Measurements from ENCODE around the gene MSL2. TPM values are rescaled to one million over a fixed set of nuclear protein-coding genes. Genes with fewer than 3 reads are reported as not detected.
"Not testable (repeated sequence)": the region's sequence is repeated elsewhere in the genome, so short reads cannot be mapped to it uniquely, and the experiment has no call there.

Gene MSL2
- total and polyA plus RNA-seq, 3 donors from 2014 or later = 33.9 to 56.9 (median 48.7) TPM

DNA sequence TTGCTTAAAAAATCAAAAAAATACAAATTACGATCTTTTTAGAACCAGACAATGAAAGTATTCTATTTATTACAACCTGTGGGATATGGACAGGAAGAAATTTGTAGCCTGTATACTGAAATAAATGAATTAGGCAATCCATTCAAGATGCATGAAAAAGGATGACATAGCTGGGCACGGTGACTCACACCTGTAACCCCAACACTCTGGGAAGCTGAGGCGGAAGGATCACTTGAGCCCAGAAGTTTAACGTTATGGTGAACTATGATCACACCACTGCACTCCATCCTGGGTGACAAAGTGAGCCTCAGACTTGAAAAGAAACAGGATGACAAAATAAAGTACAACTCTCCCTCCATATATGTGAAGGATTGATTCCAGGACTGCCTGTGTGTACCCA, 74.1 kb downstream of the MSL2 start:
- WGBS, 2 donors = 95 to 97% methylated on average over 4 of the region's 4 CpGs
- intact Hi-C loops (cut with DNase I; ENCODE audit: low total_unique reads) = no loop called here

DNA sequence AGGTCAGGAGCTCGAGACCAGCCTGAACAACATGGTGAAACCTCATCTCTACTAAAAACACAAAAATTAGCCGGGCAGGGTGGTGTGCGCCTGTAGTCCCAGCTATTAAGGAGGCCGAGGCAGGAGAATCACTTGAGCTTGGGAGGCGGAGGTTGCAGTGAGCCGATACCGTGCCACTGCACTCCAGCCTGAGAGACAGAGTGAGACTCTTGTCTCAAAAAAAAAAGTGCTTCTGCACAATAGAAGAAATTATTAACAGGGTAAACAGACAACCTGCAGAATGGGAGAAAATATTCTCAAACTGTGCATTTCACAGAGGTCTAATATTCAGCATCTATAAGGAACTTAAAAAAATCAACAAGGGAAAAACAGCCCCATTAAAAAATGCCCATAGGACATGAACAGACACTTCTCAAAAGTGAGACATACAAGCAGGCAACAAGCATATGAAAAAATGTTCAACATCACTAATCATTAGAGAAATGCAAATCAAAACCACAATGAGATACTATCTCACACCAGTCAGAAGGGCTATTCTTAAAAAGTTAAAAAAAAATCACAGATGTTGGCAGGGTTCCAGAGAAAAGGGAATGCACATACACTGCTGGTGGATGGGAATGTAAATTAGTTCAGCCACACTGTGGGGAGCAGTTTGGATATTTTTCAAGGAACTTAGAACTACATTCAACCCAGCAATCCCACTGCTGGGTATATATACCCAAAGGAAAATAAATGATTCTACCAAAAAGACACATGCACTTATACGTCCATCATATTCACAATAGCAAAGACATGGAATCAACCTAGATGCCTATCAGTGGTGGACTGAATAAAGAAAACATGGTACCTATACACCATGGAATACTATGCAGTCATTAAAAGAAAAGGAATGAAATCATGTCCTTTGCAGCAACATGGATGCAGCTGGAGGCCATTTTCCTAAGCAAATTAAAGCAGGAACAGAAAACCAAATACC, 75.5 kb downstream of the MSL2 start:
- H3K4me3 ChIP-seq = no peak overlapping the region
- intact Hi-C loops (cut with DNase I; ENCODE audit: low total_unique reads) = no loop called here
- DNase-seq = no peak
- WGBS, 2 donors = 91 to 94% methylated on average over 8 of the region's 8 CpGs
- no peaks in the 10 kb centered on the region for H3K4me1 ChIP-seq
- no peak for TF ChIP-seq POLR2A (IDR thresholded peaks at IDR 0.05)
- no peaks in the 10 kb centered on the region for H3K27me3 ChIP-seq
- H3K27ac ChIP-seq = no peak overlapping the region
- no peaks in the 10 kb centered on the region for H3K36me3 ChIP-seq (ENCODE audit: low read depth, missing control alignments)
- no peaks in the 10 kb centered on the region for H3K9me3 ChIP-seq

More for the DNA sequence above, 74.1 kb downstream of the MSL2 start:
- no peak for TF ChIP-seq POLR2A (IDR thresholded peaks at IDR 0.05)
- TF ChIP-seq, protein P1, sequence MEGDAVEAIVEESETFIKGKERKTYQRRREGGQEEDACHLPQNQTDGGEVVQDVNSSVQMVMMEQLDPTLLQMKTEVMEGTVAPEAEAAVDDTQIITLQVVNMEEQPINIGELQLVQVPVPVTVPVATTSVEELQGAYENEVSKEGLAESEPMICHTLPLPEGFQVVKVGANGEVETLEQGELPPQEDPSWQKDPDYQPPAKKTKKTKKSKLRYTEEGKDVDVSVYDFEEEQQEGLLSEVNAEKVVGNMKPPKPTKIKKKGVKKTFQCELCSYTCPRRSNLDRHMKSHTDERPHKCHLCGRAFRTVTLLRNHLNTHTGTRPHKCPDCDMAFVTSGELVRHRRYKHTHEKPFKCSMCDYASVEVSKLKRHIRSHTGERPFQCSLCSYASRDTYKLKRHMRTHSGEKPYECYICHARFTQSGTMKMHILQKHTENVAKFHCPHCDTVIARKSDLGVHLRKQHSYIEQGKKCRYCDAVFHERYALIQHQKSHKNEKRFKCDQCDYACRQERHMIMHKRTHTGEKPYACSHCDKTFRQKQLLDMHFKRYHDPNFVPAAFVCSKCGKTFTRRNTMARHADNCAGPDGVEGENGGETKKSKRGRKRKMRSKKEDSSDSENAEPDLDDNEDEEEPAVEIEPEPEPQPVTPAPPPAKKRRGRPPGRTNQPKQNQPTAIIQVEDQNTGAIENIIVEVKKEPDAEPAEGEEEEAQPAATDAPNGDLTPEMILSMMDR (IDR thresholded peaks at IDR 0.05) = no peak
- H3K27ac ChIP-seq = no peak overlapping the region
- H3K4me3 ChIP-seq = no peak overlapping the region
- no peaks in the 10 kb centered on the region for H3K36me3 ChIP-seq (ENCODE audit: low read depth, missing control alignments)
- H3K9me3 ChIP-seq = no peaks in the 10 kb centered on the region
- no peaks in the 10 kb centered on the region for H3K4me1 ChIP-seq
- DNase-seq = no peak
- H3K27me3 ChIP-seq = no peaks in the 10 kb centered on the region

DNA sequence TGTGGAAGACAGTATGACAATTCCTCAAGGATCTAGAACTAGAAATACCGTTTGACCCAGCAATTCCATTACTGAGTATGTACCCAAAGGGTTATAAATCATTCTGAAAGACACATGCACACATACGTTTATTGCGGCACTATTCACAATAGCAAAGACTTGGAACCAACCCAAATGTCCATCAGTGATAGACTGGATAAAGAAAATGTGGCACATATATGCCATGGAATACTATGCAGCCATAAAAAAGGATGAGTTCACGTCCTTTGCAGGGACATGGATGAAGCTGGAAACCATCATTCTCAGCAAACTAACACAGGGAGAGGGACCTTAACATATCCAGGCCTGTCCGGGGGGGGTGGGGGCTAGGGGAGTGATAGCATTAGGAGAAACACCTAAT, 76.4 kb downstream of the MSL2 start:
- H3K27me3 ChIP-seq; DNase-seq; H3K9me3 ChIP-seq; H3K4me3 ChIP-seq; H3K36me3 ChIP-seq (ENCODE audit: low read depth, missing control alignments); intact Hi-C loops (cut with DNase I; ENCODE audit: low total_unique reads); H3K27ac ChIP-seq; H3K4me1 ChIP-seq: not testable (repeated sequence)
- 93% methylated on average over 5 of the region's 5 CpGs for WGBS, 2 donors

DNA sequence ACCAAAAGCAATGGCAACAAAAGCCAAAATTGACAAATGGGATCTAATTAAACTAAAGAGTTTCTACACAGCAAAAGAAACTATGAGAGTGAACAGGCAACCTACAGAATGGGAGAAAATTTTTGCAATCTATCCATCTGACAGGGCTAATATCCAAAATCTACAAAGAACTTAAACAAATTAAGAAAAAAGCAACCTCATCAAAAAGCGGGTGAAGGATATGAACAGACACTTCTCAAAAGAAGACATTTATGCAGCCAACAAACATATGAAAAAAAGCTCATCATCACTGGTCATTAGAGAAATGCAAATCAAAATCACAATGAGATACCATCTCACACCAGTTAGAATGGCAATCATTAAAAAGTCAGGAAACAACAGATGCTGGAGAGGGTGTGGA, 76.8 kb downstream of the MSL2 start:
- H3K9me3 ChIP-seq; H3K4me1 ChIP-seq; H3K27ac ChIP-seq; H3K27me3 ChIP-seq; intact Hi-C loops (cut with DNase I; ENCODE audit: low total_unique reads); H3K36me3 ChIP-seq (ENCODE audit: low read depth, missing control alignments); H3K4me3 ChIP-seq; DNase-seq: not testable (repeated sequence)
- 94 to 97% methylated on average over 1 of the region's 1 CpG for WGBS, 2 donors

DNA sequence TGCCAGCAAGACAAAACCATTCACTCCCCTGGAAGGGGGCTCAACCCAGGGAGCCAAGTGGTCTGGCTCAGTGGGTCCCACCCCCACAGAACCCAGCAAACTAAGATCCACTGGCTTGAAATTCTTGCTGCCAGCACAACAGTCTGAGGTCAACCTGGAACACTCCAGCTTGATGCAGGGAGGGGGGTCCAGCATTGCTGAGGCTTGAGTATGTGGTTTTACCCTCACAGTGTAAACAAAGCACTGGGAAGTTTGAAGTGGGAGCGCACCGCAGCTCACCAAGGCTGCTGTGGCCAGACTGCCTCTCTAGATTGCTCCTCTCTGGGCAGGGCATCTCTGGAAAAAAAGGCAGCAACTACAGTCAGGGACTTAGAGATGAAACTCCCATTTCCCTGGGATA, 81.7 kb downstream of the MSL2 start:
- no peak overlapping the region for H3K27ac ChIP-seq
- H3K27me3 ChIP-seq = no peaks in the 10 kb centered on the region
- no peak overlapping the region for H3K4me3 ChIP-seq
- TF ChIP-seq, protein P1 (IDR thresholded peaks at IDR 0.05) = no peak
- TF ChIP-seq POLR2A (IDR thresholded peaks at IDR 0.05) = no peak
- DNase-seq = no peak
- no peaks in the 10 kb centered on the region for H3K4me1 ChIP-seq
- intact Hi-C loops (cut with DNase I; ENCODE audit: low total_unique reads) = no loop called here
- WGBS, 2 donors = 100% methylated on average over 2 of the region's 2 CpGs
- H3K9me3 ChIP-seq = no peaks in the 10 kb centered on the region
- H3K36me3 ChIP-seq (ENCODE audit: low read depth, missing control alignments) = no peaks in the 10 kb centered on the region

DNA sequence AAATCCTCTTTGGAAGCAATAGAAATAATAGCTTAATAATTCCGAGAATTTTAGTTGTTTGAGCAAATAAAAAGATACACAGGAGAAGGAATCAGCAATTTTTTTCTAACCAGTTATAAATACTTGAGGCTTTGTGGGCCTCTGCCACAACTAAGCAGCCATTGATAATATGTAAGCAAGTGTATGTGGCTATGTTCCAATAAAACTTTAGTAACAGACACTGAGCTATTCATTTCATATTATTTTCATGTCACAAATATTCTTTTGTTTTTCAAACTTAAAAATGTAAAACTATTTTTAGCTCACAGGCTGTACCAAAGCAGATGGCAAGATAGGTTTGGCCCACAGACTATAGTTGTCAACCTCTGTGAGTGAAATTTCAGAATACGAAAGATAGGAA, 85.7 kb downstream of the MSL2 start:
- no peaks in the 10 kb centered on the region for H3K4me1 ChIP-seq
- DNase-seq = no peak
- H3K36me3 ChIP-seq (ENCODE audit: low read depth, missing control alignments) = no peaks in the 10 kb centered on the region
- no peaks in the 10 kb centered on the region for H3K9me3 ChIP-seq
- no peak for TF ChIP-seq POLR2A (IDR thresholded peaks at IDR 0.05)
- TF ChIP-seq, protein P1 (IDR thresholded peaks at IDR 0.05) = no peak
- H3K27me3 ChIP-seq = no peaks in the 10 kb centered on the region
- intact Hi-C loops (cut with DNase I; ENCODE audit: low total_unique reads) = no loop called here
- WGBS, 2 donors = 65 to 83% methylated on average over 2 of the region's 2 CpGs
- H3K4me3 ChIP-seq = no peak overlapping the region
- no peak overlapping the region for H3K27ac ChIP-seq

Measured in testis (tissue), 3 donors.